HCT116 (cell line): ENCODE measurements around the gene PRSS57. TPM values are rescaled to one million over a fixed set of nuclear protein-coding genes. Genes with fewer than 3 reads are reported as not detected.

Source experiments
- ATAC-seq: fragments of 200-7000 bp; cut with Tn5 transposase; 2 replicates; pipeline ENCODE4 v1.9.1; 2020; ENCODE audit warnings: mild to moderate bottlenecking, moderate library complexity
- BruUV-seq: library from RNA; stranded (reverse); fragments of 400-500 nt; replicated peaks from 2 replicates; lab custom pipeline; 2021; lab: Mats Ljungman, UMichigan
- CTCF ChIA-PET: fragments of 300-600 bp; sonication (Branson Sonifier 250); formaldehyde crosslinking; loops from one replicate; lab custom pipeline; 2021; ENCODE audit warnings: antibody characterized with exemption; lab: Charles Lee
- POLR2A ChIA-PET: fragments of 300-600, 350-600 bp; sonication (Branson Sonifier 250); formaldehyde crosslinking; loops from one replicate; lab custom pipeline; 2021; ENCODE audit warnings: antibody characterized with exemption; lab: Charles Lee
- RAD21 ChIA-PET, 2 experiments: fragments of 300-600 bp; sonication (Branson Sonifier 250); formaldehyde crosslinking; loops; one replicate each; lab custom pipeline; 2023; ENCODE audit warnings: low total read pairs in 2 of 2; ENCODE audit not compliant: uncharacterized antibody in 2 of 2, unreplicated experiment in 2 of 2, low non-redundant PET in 1 of 2; lab: Charles Lee
- DNase-seq: peaks from one replicate; pipeline ENCODE4 v3.0.0-alpha.2; 2010; ENCODE audit warnings: low read depth, low spot score
- H2AFZ ChIP-seq: fragments of 200-600 bp; shearing (Covaris generic), sonication (generic); 2 replicates; pipeline ENCODE4 v1.6.1; 2017; ENCODE audit warnings: low read depth, mixed run types, mixed read lengths, antibody characterized with exemption, low read length; ENCODE audit not compliant: poor library complexity, severe bottlenecking
- H3K27ac ChIP-seq: 2 replicates; pipeline ENCODE4 v1.5.1; 2012; ENCODE audit warnings: low read depth, low read length
- H3K27me3 ChIP-seq: fragments of 200-600 bp; sonication (generic); 2 replicates; pipeline ENCODE4 v1.6.1; 2016; ENCODE audit warnings: mixed run types, low read length, mixed read lengths; ENCODE audit not compliant: insufficient read depth
- H3K36me3 ChIP-seq, 2 experiments: fragments of 200-500 bp in 1 of 2; fragments of 200-600 bp in 1 of 2; sonication (Bioruptor generic) in 1 of 2; sonication (generic) in 1 of 2; 2 replicates each; pipeline versions ENCODE4 v1.5.1 to v1.6.1; 2014 to 2016; ENCODE audit warnings: low read length in 2 of 2, inconsistent platforms in 1 of 2, mixed read lengths in 1 of 2, mixed run types in 1 of 2; ENCODE audit not compliant: insufficient read depth in 2 of 2, control insufficient read depth in 1 of 2
- H3K4me1 ChIP-seq, 2 experiments: fragments of 200-600 bp in 1 of 2; sonication (generic) in 1 of 2; 2 replicates each; pipeline versions ENCODE4 v1.5.1 to v1.6.1; 2012 to 2017; ENCODE audit warnings: low read length in 2 of 2, inconsistent platforms in 1 of 2, mild to moderate bottlenecking in 1 of 2, mixed read lengths in 1 of 2, mixed run types in 1 of 2, moderate library complexity in 1 of 2; ENCODE audit not compliant: insufficient read depth in 2 of 2, control insufficient read depth in 1 of 2
- H3K4me2 ChIP-seq: fragments of 200-600 bp; sonication (generic); 2 replicates; pipeline ENCODE4 v1.6.1; 2017; ENCODE audit warnings: mixed run types, low read length, mixed read lengths
- H3K4me3 ChIP-seq, 2 experiments: fragments of 200-600 bp in 1 of 2; sonication (generic) in 1 of 2; replicated peaks in 1 of 2; 2 replicates each; pipeline ENCODE4 v1.5.1; 2011 to 2016; ENCODE audit warnings: low read length in 2 of 2, control low read depth in 1 of 2, low read depth in 1 of 2, mild to moderate bottlenecking in 1 of 2, mixed read lengths in 1 of 2, mixed run types in 1 of 2
- H3K79me2 ChIP-seq: fragments of 200-600 bp; sonication (generic); 2 replicates; pipeline ENCODE4 v1.6.1; 2017; ENCODE audit warnings: mild to moderate bottlenecking, mixed run types, low read length, moderate library complexity, mixed read lengths; ENCODE audit not compliant: insufficient read depth
- H3K9ac ChIP-seq: fragments of 200-600 bp; sonication (generic); 2 replicates; pipeline ENCODE4 v1.6.1; 2016; ENCODE audit warnings: low read length, mixed read lengths
- H3K9me2 ChIP-seq: fragments of 200-600 bp; sonication (generic), shearing (Covaris generic); 2 replicates; pipeline ENCODE4 v1.6.1; 2017; ENCODE audit warnings: mixed run types, mild to moderate bottlenecking, moderate library complexity; ENCODE audit not compliant: insufficient read depth
- H3K9me3 ChIP-seq, 2 experiments: fragments of 200-500 bp in 1 of 2; fragments of 200-600 bp in 1 of 2; sonication (Bioruptor generic) in 1 of 2; sonication (generic) in 1 of 2; 2 replicates each; pipeline ENCODE4 v1.6.1; 2014 to 2017; ENCODE audit warnings: low read length in 2 of 2, mixed read lengths in 2 of 2, inconsistent platforms in 1 of 2, low read depth in 1 of 2, mild to moderate bottlenecking in 1 of 2, mixed run types in 1 of 2, moderate library complexity in 1 of 2; ENCODE audit not compliant: control insufficient read depth in 1 of 2, insufficient read depth in 1 of 2
- H4K20me1 ChIP-seq: fragments of 200-600 bp; sonication (generic), shearing (Covaris generic); 2 replicates; pipeline ENCODE4 v1.6.1; 2017; ENCODE audit warnings: mixed run types, mild to moderate bottlenecking, moderate library complexity; ENCODE audit not compliant: insufficient read depth
- ELF1 ChIP-seq: IDR thresholded peaks from 2 replicates; pipeline ENCODE4 v1.6.1; 2012; ENCODE audit warnings: low read depth, borderline replicate concordance
- EZH2phosphoT487 ChIP-seq: fragments of 200-600 bp; IDR thresholded peaks from 2 replicates; pipeline ENCODE4 v1.6.1; 2018; ENCODE audit warnings: antibody characterized with exemption, borderline replicate concordance
- FOSL1 ChIP-seq: IDR thresholded peaks from 2 replicates; pipeline ENCODE4 v1.6.1; 2012; ENCODE audit warnings: low read depth
- JUND ChIP-seq: IDR thresholded peaks from 2 replicates; pipeline ENCODE4 v1.6.1; 2012
- POLR2A ChIP-seq: IDR thresholded peaks from 2 replicates; pipeline ENCODE4 v1.7.0; 2011; ENCODE audit warnings: borderline replicate concordance; ENCODE audit not compliant: insufficient read depth, insufficient read length; ENCODE audit errors: extremely low read depth
- RAD21 ChIP-seq: IDR thresholded peaks from 2 replicates; pipeline ENCODE4 v1.6.1; 2012; ENCODE audit warnings: low read depth, mild to moderate bottlenecking
- SP1 ChIP-seq: IDR thresholded peaks from 2 replicates; pipeline ENCODE4 v1.6.1; 2012; ENCODE audit warnings: low read depth
- TCF7L2 ChIP-seq: IDR thresholded peaks from 2 replicates; pipeline ENCODE4 v1.7.0; 2011; ENCODE audit warnings: borderline replicate concordance, inconsistent platforms; ENCODE audit not compliant: insufficient read depth, insufficient read length; ENCODE audit errors: extremely low read depth
- YY1 ChIP-seq: IDR thresholded peaks from 2 replicates; pipeline ENCODE4 v1.6.1; 2011; ENCODE audit warnings: low read length, low read depth, moderate library complexity, mild to moderate bottlenecking; ENCODE audit not compliant: insufficient replicate concordance; ENCODE audit errors: extremely low read depth
- intact Hi-C: fragments of 100-400 bp; cut with micrococcal nuclease; formaldehyde crosslinking; loops from 2 replicates; pipeline ENCODE4 v1.10.0; 2022
- total RNA-seq: library from RNA; stranded (reverse); gene quantifications from one replicate; pipeline ENCODE4 v1.2.1, GENCODE V29; 2021; ENCODE audit not compliant: unreplicated experiment
- TF ChIP-seq, protein P1 (sequence below): IDR thresholded peaks from 2 replicates; pipeline ENCODE4 v1.6.1; 2012
- TF ChIP-seq, protein P2 (sequence below): IDR thresholded peaks from 2 replicates; pipeline ENCODE4 v1.6.1; 2012
- TF ChIP-seq, protein P3 (sequence below): IDR thresholded peaks from 2 replicates; pipeline ENCODE4 v1.6.1; 2012; ENCODE audit warnings: low read depth
- TF ChIP-seq, protein P4 (sequence below), 3 experiments: fragments of 200-600 bp in 1 of 3; sonication (generic) in 1 of 3; IDR thresholded peaks in 2 of 3; conservative IDR thresholded peaks in 1 of 3; 2 replicates each; pipeline ENCODE4 v1.5.1; 2012 to 2017; ENCODE audit warnings: low read depth in 2 of 3, low read length in 2 of 3, antibody characterized with exemption in 1 of 3, borderline replicate concordance in 1 of 3, control low read depth in 1 of 3, mild to moderate bottlenecking in 1 of 3, mixed read lengths in 1 of 3, mixed run types in 1 of 3, moderate library complexity in 1 of 3; ENCODE audit not compliant: insufficient read depth in 1 of 3

Gene PRSS57
- total RNA-seq, 1 experiment from 2014 or later: not detected

DNA sequence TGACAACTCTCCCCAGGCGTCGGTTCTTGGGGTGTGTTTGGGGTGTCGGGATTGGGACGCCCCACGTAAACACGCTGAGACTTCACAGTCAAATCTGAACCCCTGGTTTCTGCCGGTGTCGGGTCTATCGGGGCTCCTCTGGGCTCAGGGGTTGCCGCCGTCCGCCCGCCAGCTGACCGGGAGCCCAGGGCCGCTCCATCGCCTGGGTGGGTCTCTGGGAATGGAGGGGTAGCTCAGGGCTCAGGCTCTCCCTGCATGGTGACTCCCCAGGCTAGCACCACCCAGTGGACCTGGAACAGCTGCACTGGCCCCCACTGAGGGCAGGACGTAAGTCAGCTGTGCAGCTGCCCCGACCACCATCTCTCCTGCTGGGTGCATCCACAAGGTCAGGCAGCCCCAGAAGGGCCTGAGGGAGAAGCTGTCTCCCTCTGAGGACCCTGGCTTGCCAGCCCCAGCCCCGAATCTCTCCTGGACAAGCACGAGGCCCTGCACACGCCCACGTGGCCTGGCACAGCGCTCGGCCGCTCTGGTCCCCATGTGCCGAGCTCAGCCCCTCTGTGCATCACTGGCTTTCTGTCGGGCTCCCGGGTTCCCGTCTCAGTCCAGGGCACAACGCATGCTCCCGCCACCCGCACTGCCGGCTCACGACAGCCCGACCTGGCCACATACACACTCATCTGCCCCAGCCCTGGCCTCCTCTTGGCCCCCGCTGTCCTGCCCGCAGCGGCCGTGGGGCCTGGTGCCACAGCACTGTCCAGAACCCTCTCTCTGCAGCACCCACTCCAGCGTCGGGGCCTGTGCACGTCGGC is 38.3 kb downstream of the PRSS57 start:
- Histone ChIP-seq H3K9ac (no peak overlapping the region), H4K20me1 (peaks cover 4% of the 10 kb centered on the region; the same call in 1 of the 2 replicates), H3K79me2 (peaks cover 100% of the 10 kb centered on the region), H3K27ac (no peak overlapping the region), H3K4me1 (peaks cover 4 to 14% of the 10 kb centered on the region in 2 experiments), H2AFZ (no peak overlapping the region), H3K9me3 (no peaks in the 10 kb centered on the region), H3K4me3 (no peak overlapping the region), H3K9me2 (no peaks in the 10 kb centered on the region), H3K4me2 (no peak overlapping the region), H3K27me3 (no peaks in the 10 kb centered on the region), H3K36me3 (peaks cover 3 to 36% of the 10 kb centered on the region in 2 experiments; a peak in 3 of 4 replicates)
- POLR2A ChIA-PET: no interaction called here
- TF ChIP-seq EZH2phosphoT487 (no peak), JUND (no peak), FOSL1 (no peak), YY1 (no peak), SP1 (no peak), POLR2A (no peak)
- TF ChIP-seq, protein P1, sequence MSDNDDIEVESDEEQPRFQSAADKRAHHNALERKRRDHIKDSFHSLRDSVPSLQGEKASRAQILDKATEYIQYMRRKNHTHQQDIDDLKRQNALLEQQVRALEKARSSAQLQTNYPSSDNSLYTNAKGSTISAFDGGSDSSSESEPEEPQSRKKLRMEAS: no peak
- TF ChIP-seq, protein P2, sequence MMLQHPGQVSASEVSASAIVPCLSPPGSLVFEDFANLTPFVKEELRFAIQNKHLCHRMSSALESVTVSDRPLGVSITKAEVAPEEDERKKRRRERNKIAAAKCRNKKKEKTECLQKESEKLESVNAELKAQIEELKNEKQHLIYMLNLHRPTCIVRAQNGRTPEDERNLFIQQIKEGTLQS: no peak
- CTCF ChIA-PET: no interaction called here
- ATAC-seq: peak; percentile 26; the same call in 1 of the 2 replicates
- DNase-seq: no peak
- BruUV-seq: no TSS peak
- intact Hi-C loops: no loop called here
- RAD21 ChIA-PET: no interaction called here

DNA sequence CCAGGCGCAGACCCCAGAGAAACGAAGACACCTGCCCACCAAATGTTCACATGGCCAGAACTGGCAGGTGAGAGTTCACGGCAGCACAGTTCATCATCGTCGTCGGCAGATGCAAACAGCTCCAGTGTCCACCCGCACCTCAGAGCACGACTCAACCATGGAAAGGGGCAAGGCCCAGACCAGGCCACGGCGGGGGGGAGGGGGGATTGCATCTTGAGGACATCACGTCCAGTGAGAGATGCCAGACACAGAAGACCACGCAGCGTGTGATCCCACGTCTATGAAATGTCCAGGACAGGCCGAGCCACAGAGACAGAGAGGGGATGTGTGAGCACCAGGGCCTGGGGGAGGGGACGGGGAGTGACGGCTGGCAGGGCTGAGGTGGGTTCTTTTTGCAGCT is 39.6 kb downstream of the PRSS57 start:
- CTCF ChIA-PET: no interaction called here
- no peak overlapping the region for H3K9ac ChIP-seq
- H2AFZ ChIP-seq: no peak overlapping the region
- no peak for DNase-seq
- no peak overlapping the region for H3K4me2 ChIP-seq
- no TSS peak for BruUV-seq
- no peak for ATAC-seq
- H3K4me1 ChIP-seq: peaks cover 0 to 3% of the 10 kb centered on the region in 2 experiments; a peak in 3 of 4 replicates
- TF ChIP-seq, protein P3, sequence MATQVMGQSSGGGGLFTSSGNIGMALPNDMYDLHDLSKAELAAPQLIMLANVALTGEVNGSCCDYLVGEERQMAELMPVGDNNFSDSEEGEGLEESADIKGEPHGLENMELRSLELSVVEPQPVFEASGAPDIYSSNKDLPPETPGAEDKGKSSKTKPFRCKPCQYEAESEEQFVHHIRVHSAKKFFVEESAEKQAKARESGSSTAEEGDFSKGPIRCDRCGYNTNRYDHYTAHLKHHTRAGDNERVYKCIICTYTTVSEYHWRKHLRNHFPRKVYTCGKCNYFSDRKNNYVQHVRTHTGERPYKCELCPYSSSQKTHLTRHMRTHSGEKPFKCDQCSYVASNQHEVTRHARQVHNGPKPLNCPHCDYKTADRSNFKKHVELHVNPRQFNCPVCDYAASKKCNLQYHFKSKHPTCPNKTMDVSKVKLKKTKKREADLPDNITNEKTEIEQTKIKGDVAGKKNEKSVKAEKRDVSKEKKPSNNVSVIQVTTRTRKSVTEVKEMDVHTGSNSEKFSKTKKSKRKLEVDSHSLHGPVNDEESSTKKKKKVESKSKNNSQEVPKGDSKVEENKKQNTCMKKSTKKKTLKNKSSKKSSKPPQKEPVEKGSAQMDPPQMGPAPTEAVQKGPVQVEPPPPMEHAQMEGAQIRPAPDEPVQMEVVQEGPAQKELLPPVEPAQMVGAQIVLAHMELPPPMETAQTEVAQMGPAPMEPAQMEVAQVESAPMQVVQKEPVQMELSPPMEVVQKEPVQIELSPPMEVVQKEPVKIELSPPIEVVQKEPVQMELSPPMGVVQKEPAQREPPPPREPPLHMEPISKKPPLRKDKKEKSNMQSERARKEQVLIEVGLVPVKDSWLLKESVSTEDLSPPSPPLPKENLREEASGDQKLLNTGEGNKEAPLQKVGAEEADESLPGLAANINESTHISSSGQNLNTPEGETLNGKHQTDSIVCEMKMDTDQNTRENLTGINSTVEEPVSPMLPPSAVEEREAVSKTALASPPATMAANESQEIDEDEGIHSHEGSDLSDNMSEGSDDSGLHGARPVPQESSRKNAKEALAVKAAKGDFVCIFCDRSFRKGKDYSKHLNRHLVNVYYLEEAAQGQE: no peak
- TF ChIP-seq, protein P4, sequence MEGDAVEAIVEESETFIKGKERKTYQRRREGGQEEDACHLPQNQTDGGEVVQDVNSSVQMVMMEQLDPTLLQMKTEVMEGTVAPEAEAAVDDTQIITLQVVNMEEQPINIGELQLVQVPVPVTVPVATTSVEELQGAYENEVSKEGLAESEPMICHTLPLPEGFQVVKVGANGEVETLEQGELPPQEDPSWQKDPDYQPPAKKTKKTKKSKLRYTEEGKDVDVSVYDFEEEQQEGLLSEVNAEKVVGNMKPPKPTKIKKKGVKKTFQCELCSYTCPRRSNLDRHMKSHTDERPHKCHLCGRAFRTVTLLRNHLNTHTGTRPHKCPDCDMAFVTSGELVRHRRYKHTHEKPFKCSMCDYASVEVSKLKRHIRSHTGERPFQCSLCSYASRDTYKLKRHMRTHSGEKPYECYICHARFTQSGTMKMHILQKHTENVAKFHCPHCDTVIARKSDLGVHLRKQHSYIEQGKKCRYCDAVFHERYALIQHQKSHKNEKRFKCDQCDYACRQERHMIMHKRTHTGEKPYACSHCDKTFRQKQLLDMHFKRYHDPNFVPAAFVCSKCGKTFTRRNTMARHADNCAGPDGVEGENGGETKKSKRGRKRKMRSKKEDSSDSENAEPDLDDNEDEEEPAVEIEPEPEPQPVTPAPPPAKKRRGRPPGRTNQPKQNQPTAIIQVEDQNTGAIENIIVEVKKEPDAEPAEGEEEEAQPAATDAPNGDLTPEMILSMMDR (IDR thresholded peaks at IDR 0.05 in 2 of 3, conservative IDR thresholded peaks at IDR 0.05 in 1 of 3; ENCODE audit: borderline replicate concordance in 1 of 3, insufficient read depth in 1 of 3, low read depth in 2 of 3, low read length in 2 of 3): no peak
- TF ChIP-seq TCF7L2 (no peak), RAD21 (no peak), ELF1 (no peak)
- no peak overlapping the region for H3K4me3 ChIP-seq
- H3K27me3 ChIP-seq: no peaks in the 10 kb centered on the region
- peaks cover 100% of the 10 kb centered on the region for H3K79me2 ChIP-seq
- H3K36me3 ChIP-seq: peaks cover 9 to 42% of the 10 kb centered on the region in 2 experiments; a peak in 3 of 4 replicates
- H3K9me3 ChIP-seq: no peaks in the 10 kb centered on the region
- RAD21 ChIA-PET: no interaction called here
- intact Hi-C loops: no loop called here
- POLR2A ChIA-PET: no interaction called here
- H3K9me2 ChIP-seq: no peaks in the 10 kb centered on the region
- no peaks in the 10 kb centered on the region for H4K20me1 ChIP-seq
- no peak overlapping the region for H3K27ac ChIP-seq
